Activated naive CD4-positive, alpha-beta T cell treated with anti-CD3 and anti-CD28 coated beads, Interleukin-2, amount 50 U/mL, for 72 hours (primary cell): ENCODE measurements around the gene INF2. TPM values are rescaled to one million over a fixed set of nuclear protein-coding genes. Genes with fewer than 3 reads are reported as not detected.

Experiments
- ATAC-seq, 2 donors: fragments of 150-1000 bp; cut with Tn5 transposase; 2 replicates each; pipeline ENCODE4 v1.10.0; 2021; ENCODE audit warnings: mild to moderate bottlenecking in 2 of 2, moderate library complexity in 2 of 2
- DNase-seq, 2 donors: peaks; one replicate each; pipeline ENCODE4 v3.0.0; 2021 to 2022; ENCODE audit warnings: low spot score in 2 of 2
- H3K27ac Mint-ChIP-seq, 2 donors: one replicate each; pipeline ENCODE4 v1.8.0; 2022; ENCODE audit warnings: mild to moderate bottlenecking in 2 of 2, mixed read lengths in 2 of 2
- H3K36me3 Mint-ChIP-seq, 2 donors: one replicate each; pipeline ENCODE4 v1.8.0; 2022; ENCODE audit warnings: mixed read lengths in 2 of 2
- H3K9me3 Mint-ChIP-seq, 2 donors: one replicate each; pipeline ENCODE4 v1.8.0; 2022; ENCODE audit warnings: mixed read lengths in 2 of 2
- total RNA-seq, 2 donors: library from RNA; stranded (reverse); gene quantifications; one replicate each; pipeline ENCODE4 v1.2.3, GENCODE V29; 2022

The INF2 gene
- total RNA-seq = 10 to 100 TPM; 48.6 to 82.7 TPM

GRCh38 chr14:104689109-104689880, at the start of gene INF2:
Gene INF2, plus strand, starts transcription at chr14:104689618. Its CDS starts 11,748 bp downstream, at chr14:104701366.
- Mint-ChIP-seq H3K27ac (peak within 1 kb of the TSS; percentile 29 to 75), H3K9me3 (no peaks in the 10 kb centered on the region)
- ATAC-seq = peak; percentile 64 to 76

GRCh38 chr14:104639885-104640548, 49.4 kb upstream of the INF2 start:
- Mint-ChIP-seq H3K9me3 (peaks cover under 1 to 4% of the 10 kb centered on the region in 2 donors), H3K27ac (no peak overlapping the region), H3K36me3 (no peaks in the 10 kb centered on the region)
- DNase-seq = peak in 1 of 2 donors; percentile 68
- peak; percentile 81 to 91 for ATAC-seq

More at GRCh38 chr14:104689109-104689880, at the start of gene INF2:
- DNase-seq = peak in 1 of 2 donors; percentile 54
- H3K36me3 Mint-ChIP-seq = no peaks in the 10 kb centered on the region

- no peaks in the 10 kb centered on the region for H3K36me3 Mint-ChIP-seq
- H3K27ac Mint-ChIP-seq = no peak overlapping the region
- DNase-seq = no peak
- H3K9me3 Mint-ChIP-seq = peaks cover 4 to 7% of the 10 kb centered on the region in 2 donors
- no peak for ATAC-seq
Observed at GRCh38 chr14:104640681-104641080, 48.7 kb upstream of the INF2 start.

GRCh38 chr14:104641753-104642539, 47.5 kb upstream of the INF2 start:
- DNase-seq = no peak
- Mint-ChIP-seq H3K36me3 (no peaks in the 10 kb centered on the region), H3K27ac (peak overlapping the region in 1 of 2 donors; percentile 26), H3K9me3 (peaks cover 4 to 7% of the 10 kb centered on the region in 2 donors)
- ATAC-seq = peak in 1 of 2 donors; percentile 53

GRCh38 chr14:104642540-104642868, 46.9 kb upstream of the INF2 start:
- Mint-ChIP-seq H3K27ac (peak overlapping the region in 1 of 2 donors; percentile 26), H3K36me3 (no peaks in the 10 kb centered on the region), H3K9me3 (peaks cover 4 to 7% of the 10 kb centered on the region in 2 donors)
- no peak for DNase-seq
- ATAC-seq = no peak

GRCh38 chr14:104643306-104643705, 46.1 kb upstream of the INF2 start:
- DNase-seq = no peak

GRCh38 chr14:104644091-104644635, 45.3 kb upstream of the INF2 start:
- no peak for DNase-seq
- peaks cover 4 to 7% of the 10 kb centered on the region in 2 donors for H3K9me3 Mint-ChIP-seq
- H3K27ac Mint-ChIP-seq = no peak overlapping the region
- H3K36me3 Mint-ChIP-seq = no peaks in the 10 kb centered on the region
- no peak for ATAC-seq

More at GRCh38 chr14:104643306-104643705, 46.1 kb upstream of the INF2 start:
- Mint-ChIP-seq H3K9me3 (peaks cover 4 to 7% of the 10 kb centered on the region in 2 donors), H3K27ac (no peak overlapping the region), H3K36me3 (no peaks in the 10 kb centered on the region)
- no peak for ATAC-seq

GRCh38 chr14:104644656-104645378, 44.6 kb upstream of the INF2 start:
- DNase-seq (no peak), ATAC-seq (no peak)
- H3K27ac Mint-ChIP-seq = no peak overlapping the region
- H3K36me3 Mint-ChIP-seq = no peaks in the 10 kb centered on the region
- peaks cover 4 to 7% of the 10 kb centered on the region in 2 donors for H3K9me3 Mint-ChIP-seq

GRCh38 chr14:104647467-104648043, 41.9 kb upstream of the INF2 start:
- DNase-seq = no peak
- H3K36me3 Mint-ChIP-seq = peaks cover 0 to 3% of the 10 kb centered on the region in 2 donors
- peaks cover 4 to 7% of the 10 kb centered on the region in 2 donors for H3K9me3 Mint-ChIP-seq
- ATAC-seq = no peak
- H3K27ac Mint-ChIP-seq = no peak overlapping the region

GRCh38 chr14:104650057-104650980, 39.1 kb upstream of the INF2 start:
- DNase-seq (peak in 1 of 2 donors; percentile 79), ATAC-seq (peak; percentile 88 to 94)
- no peak overlapping the region for H3K27ac Mint-ChIP-seq
- H3K36me3 Mint-ChIP-seq = peaks cover 0 to 6% of the 10 kb centered on the region in 2 donors
- peaks cover under 1 to 1% of the 10 kb centered on the region in 2 donors for H3K9me3 Mint-ChIP-seq

- no peaks in the 10 kb centered on the region for H3K9me3 Mint-ChIP-seq
- no peak for DNase-seq
- no peak overlapping the region for H3K27ac Mint-ChIP-seq
- H3K36me3 Mint-ChIP-seq = peaks cover 0 to 6% of the 10 kb centered on the region in 2 donors
- ATAC-seq = peak in 1 of 2 donors; percentile 11
Observed at GRCh38 chr14:104650981-104651875, 38.2 kb upstream of the INF2 start.

GRCh38 chr14:104651876-104652260, 37.5 kb upstream of the INF2 start:
- Mint-ChIP-seq H3K9me3 (no peaks in the 10 kb centered on the region), H3K36me3 (peaks cover 0 to 6% of the 10 kb centered on the region in 2 donors), H3K27ac (no peak overlapping the region)
- DNase-seq (no peak), ATAC-seq (no peak)

GRCh38 chr14:104652386-104652785, 37.0 kb upstream of the INF2 start:
- ATAC-seq (no peak), DNase-seq (no peak)
- Mint-ChIP-seq H3K27ac (no peak overlapping the region), H3K36me3 (peaks cover 0 to 6% of the 10 kb centered on the region in 2 donors), H3K9me3 (no peaks in the 10 kb centered on the region)
